ENCODE results near the gene SLC16A5.
"Not testable (repeated sequence)": the region's sequence is repeated elsewhere in the genome, so short reads cannot be mapped to it uniquely, and the experiment has no call there.

- TF ChIP-seq MYBL2 (CRISPR knock-in tag; IDR thresholded peaks at IDR 0.05); CTCF (IDR thresholded peaks at IDR 0.05); ZNF121 (CRISPR knock-in tag; IDR thresholded peaks at IDR 0.05); FOXJ3 (CRISPR knock-in tag; IDR thresholded peaks at IDR 0.05; ENCODE audit: borderline replicate concordance): not testable (repeated sequence)
Observed at GRCh38 chr17:75043789-75044188, 44.0 kb upstream of the SLC16A5 start.
